K562 (cell line): Measurements from ENCODE around the gene HBQ1. TPM values are rescaled to one million over a fixed set of nuclear protein-coding genes. Genes with fewer than 3 reads are reported as not detected.

Source experiments
- ARID1B ChIP-seq: fragments of 450-650 bp; IDR thresholded peaks from 2 replicates; pipeline ENCODE4 v1.6.1; 2016; ENCODE audit warnings: antibody characterized with exemption, mild to moderate bottlenecking, inconsistent platforms
- C11orf30 ChIP-seq: fragments of 450-650 bp; IDR thresholded peaks from 2 replicates; pipeline ENCODE4 v1.6.1; 2016; ENCODE audit warnings: low read depth, mild to moderate bottlenecking
- CHD7 ChIP-seq: fragments of 200-600 bp; sonication (generic); IDR thresholded peaks from one replicate; pipeline ENCODE4 v1.6.1; 2012; ENCODE audit warnings: mild to moderate bottlenecking, low read depth, low read length, inconsistent platforms
- DPF2 ChIP-seq: fragments of 450-650 bp; IDR thresholded peaks from 2 replicates; pipeline ENCODE4 v1.6.1; 2016
- E2F5 ChIP-seq: sonication (generic); formaldehyde crosslinking; IDR thresholded peaks from 2 replicates; pipeline ENCODE4 v1.8.0; 2022; ENCODE audit warnings: mild to moderate bottlenecking, missing genetic modification reagents
- HDAC8 ChIP-seq: fragments of 450-650 bp; IDR thresholded peaks from 2 replicates; pipeline ENCODE4 v1.6.1; 2016; ENCODE audit warnings: mild to moderate bottlenecking, missing genetic modification characterization, moderate library complexity, missing compliant biosample characterization
- LEF1 ChIP-seq: fragments of 450-650 bp; IDR thresholded peaks from 2 replicates; pipeline ENCODE4 v1.6.1; 2016; ENCODE audit warnings: mild to moderate bottlenecking
- MTA1 ChIP-seq: fragments of 450-650 bp; IDR thresholded peaks from 2 replicates; pipeline ENCODE4 v1.6.1; 2017; ENCODE audit warnings: borderline replicate concordance
- OTX1 ChIP-seq: fragments of 450-650 bp; formaldehyde crosslinking; IDR thresholded peaks from 2 replicates; pipeline ENCODE4 v1.4.0; 2022; ENCODE audit warnings: mild to moderate bottlenecking
- RB1 ChIP-seq: fragments of 450-650 bp; IDR thresholded peaks from 2 replicates; pipeline ENCODE4 v1.6.1; 2017; ENCODE audit warnings: low read depth, mild to moderate bottlenecking
- SIN3B ChIP-seq: fragments of 450-650 bp; IDR thresholded peaks from 2 replicates; pipeline ENCODE4 v1.6.1; 2017; ENCODE audit warnings: low read depth, mild to moderate bottlenecking, moderate library complexity
- SP2 ChIP-seq: IDR thresholded peaks from 2 replicates; pipeline ENCODE4 v1.6.1; 2011; ENCODE audit warnings: mild to moderate bottlenecking, low read depth, low read length, moderate library complexity; ENCODE audit not compliant: poor library complexity, severe bottlenecking; ENCODE audit errors: extremely low read depth
- ZNF644 ChIP-seq: fragments of 200-800 bp; sonication (Bioruptor generic); IDR thresholded peaks from 2 replicates; pipeline ENCODE4 v1.6.1; 2016; ENCODE audit warnings: low read depth, missing genetic modification characterization, missing compliant biosample characterization
- polyA plus RNA-seq, 8 experiments: library from polyadenylated mRNA; depleted of rRNA in 4 of 8; stranded (reverse) in 5 of 8; unstranded in 3 of 8; fragments of >200 nt; fragmentation: Nextera tagmentation in 2 of 8; fragmentation: Illumina TruSeq in 1 of 8; extraction: Ambion mirVana in 2 of 8; extraction: Trizol in 1 of 8; gene quantifications; 2 replicates each; pipeline versions ENCODE4 v1.2.1 to v1.2.3, GENCODE V29; 2011 to 2014; ENCODE audit warnings: inconsistent platforms in 1 of 8, missing spikeins in 1 of 8
- total RNA-seq, 7 experiments: library from RNA; depleted of rRNA in 6 of 7; stranded (reverse); fragments of >200 nt in 6 of 7; fragmentation: Illumina TruSeq in 2 of 7; extraction: Trizol in 2 of 7; gene quantifications; 2 replicates each; pipeline versions ENCODE4 v1.2.1 to v1.2.3, GENCODE V29; 2011 to 2021; ENCODE audit warnings: low replicate concordance in 1 of 7

Gene HBQ1
- total and polyA plus RNA-seq, 9 of the 15 experiments (the other 6 are each of a cell fraction or from before 2014, with no cell fraction given): 2.3 to 190 (median 19.8) TPM

GRCh38 chr16:144797-145252, 35.4 kb upstream of the HBQ1 start (continued):
- TF ChIP-seq E2F5 (CRISPR knock-in tag): no peak
- TF ChIP-seq RB1: no peak
- peak; percentile 76 for TF ChIP-seq DPF2
- TF ChIP-seq LEF1: peak; percentile 36; the same call in 1 of the 2 replicates
- no peak for TF ChIP-seq C11orf30
- no peak for TF ChIP-seq OTX1 (CRISPR knock-in tag)
- TF ChIP-seq MTA1: no peak
- peak; percentile 83 for TF ChIP-seq ARID1B
- TF ChIP-seq SIN3B: no peak
- no peak for TF ChIP-seq CHD7
- TF ChIP-seq SP2: no peak
- TF ChIP-seq HDAC8 (tag): no peak
- TF ChIP-seq ZNF644: no peak
